Natural killer cell (primary cell): ENCODE results near the gene LETM1. TPM values are rescaled to one million over a fixed set of nuclear protein-coding genes. Genes with fewer than 3 reads are reported as not detected.
A peak's percentile ranks its signal among the peaks of the same experiment; 100 is the strongest.

ENCODE experiments used
- ATAC-seq, 3 donors: fragments of 150-1000 bp in 2 of 3; fragments of 200-7000 bp in 1 of 3; cut with Tn5 transposase; 1 replicate in 1 of 3; 2 replicates in 2 of 3; pipeline ENCODE4 v1.10.0; 2021; ENCODE audit warnings: mild to moderate bottlenecking in 2 of 3, moderate library complexity in 2 of 3
- DNase-seq, 2 donors: peaks; one replicate each; pipeline versions ENCODE4 v3.0.0 to v3.0.0-alpha.2; 2013 to 2021; ENCODE audit warnings: mixed read lengths in 1 of 2
- H3K27ac ChIP-seq: one replicate; pipeline ENCODE4 v1.5.1; 2013; ENCODE audit warnings: mild to moderate bottlenecking, low read length
- H3K27me3 ChIP-seq: one replicate; pipeline ENCODE4 v1.6.1; 2013; ENCODE audit warnings: low read length; ENCODE audit not compliant: control insufficient read depth, insufficient read depth
- H3K36me3 ChIP-seq: one replicate; pipeline ENCODE4 v1.6.1; 2013; ENCODE audit warnings: low read length; ENCODE audit not compliant: control insufficient read depth, insufficient read depth
- H3K4me1 ChIP-seq: one replicate; pipeline ENCODE4 v1.6.1; 2013; ENCODE audit warnings: low read length; ENCODE audit not compliant: control insufficient read depth, insufficient read depth
- H3K4me3 ChIP-seq: one replicate; pipeline ENCODE4 v1.5.1; 2013; ENCODE audit warnings: low read length
- H3K9me3 ChIP-seq: one replicate; pipeline ENCODE4 v1.6.1; 2013; ENCODE audit warnings: low read length; ENCODE audit not compliant: control insufficient read depth, insufficient read depth
- H3K27ac Mint-ChIP-seq, 2 donors: one replicate each; pipeline ENCODE4 v1.8.0; 2022; ENCODE audit warnings: mild to moderate bottlenecking in 2 of 2, mixed read lengths in 2 of 2, moderate library complexity in 1 of 2
- H3K27me3 Mint-ChIP-seq, 2 donors: one replicate each; pipeline ENCODE4 v1.8.0; 2022; ENCODE audit warnings: low read depth in 2 of 2, mixed read lengths in 2 of 2
- H3K36me3 Mint-ChIP-seq: one replicate; pipeline ENCODE4 v1.8.0; 2022; ENCODE audit warnings: mixed read lengths
- H3K4me1 Mint-ChIP-seq, 2 donors: one replicate each; pipeline ENCODE4 v1.8.0; 2022; ENCODE audit warnings: mixed read lengths in 2 of 2
- H3K4me3 Mint-ChIP-seq: one replicate; pipeline ENCODE4 v1.8.0; 2022; ENCODE audit warnings: mild to moderate bottlenecking, moderate library complexity, mixed read lengths
- H3K9me3 Mint-ChIP-seq, 2 donors: one replicate each; pipeline ENCODE4 v1.8.0; 2022; ENCODE audit warnings: mixed read lengths in 2 of 2
- CTCF ChIP-seq: fragments of 200-600 bp; IDR thresholded peaks from one replicate; pipeline ENCODE4 v1.8.0; 2022; ENCODE audit warnings: antibody characterized with exemption
- WGBS: methylation state at CpG from one replicate; pipeline ENCODE4 v1.1.7; 2013; ENCODE audit warnings: missing lambda C conversion rate; ENCODE audit not compliant: insufficient coverage; 5-methylcytosine and 5-hydroxymethylcytosine counted together
- intact Hi-C: fragments of 100-400 bp; cut with micrococcal nuclease; formaldehyde crosslinking; loops from one replicate; pipeline ENCODE4 v1.14.2; 2022
- total RNA-seq, 4 donors: library from RNA; stranded (reverse); fragments of 120-200 nt in 1 of 4; gene quantifications; one replicate each; pipeline versions ENCODE4 v1.2.3 to v1.2.4, GENCODE V29; 2013 to 2022

LETM1 gene
- total RNA-seq, 3 donors from 2014 or later (not counting 1 experiment from before 2014, with no cell fraction given), result 40.4 to 56.5 (median 55.7) TPM

- Histone ChIP-seq H3K4me1 (peaks cover 25% of the 10 kb centered on the region), H3K4me3 (peak overlapping the region; percentile 92), H3K27me3 (no peaks in the 10 kb centered on the region), H3K9me3 (no peaks in the 10 kb centered on the region), H3K27ac (peak overlapping the region; percentile 23), H3K36me3 (no peaks in the 10 kb centered on the region)
- no peak for TF ChIP-seq CTCF
- 36% methylated on average over 30 of the region's 32 CpGs for WGBS
- Mint-ChIP-seq H3K27ac (peak overlapping the region in 1 of 2 donors; percentile 67), H3K4me1 (peaks cover 24 to 36% of the 10 kb centered on the region in 2 donors), H3K36me3 (no peaks in the 10 kb centered on the region), H3K27me3 (no peaks in the 10 kb centered on the region), H3K4me3 (peak overlapping the region; percentile 81), H3K9me3 (no peaks in the 10 kb centered on the region)
- no peak for ATAC-seq
- intact Hi-C loops, result loop anchor here (1.0 to 5.0 kb wide), 3 partner anchors 14 to 135 kb away; partner anchors contain the start of genes NSD2, TACC3 and TMEM129
- peak in 1 of 2 donors; percentile 20 for DNase-seq
These were observed 1.2 kb upstream of the LETM1 start for GRCh38 chr4:1856943-1857699.

GRCh38 chr4:1855333-1856070 is 454 bp downstream of the LETM1 start:
- WGBS, result under 1% methylated on average over 92 of the region's 92 CpGs
- ATAC-seq (peak; percentile 4 to 40 (median 27)), DNase-seq (peak; percentile 26 to 35)
- no peaks in the 10 kb centered on the region for H3K9me3 Mint-ChIP-seq
- H3K4me1 Mint-ChIP-seq, result peaks cover 26 to 46% of the 10 kb centered on the region in 2 donors
- no peak for TF ChIP-seq CTCF
- H3K4me3 Mint-ChIP-seq, result peak overlapping the region; percentile 83
- H3K27me3 Mint-ChIP-seq, result no peaks in the 10 kb centered on the region
- peaks cover 20% of the 10 kb centered on the region for H3K4me1 ChIP-seq
- intact Hi-C loops, result loop anchor here (1.0 to 5.0 kb wide), 3 partner anchors 15 to 133 kb away; partner anchors contain the start of genes NSD2, TACC3 and TMEM129
- no peaks in the 10 kb centered on the region for H3K27me3 ChIP-seq
- H3K27ac Mint-ChIP-seq, result peak overlapping the region; percentile 74 to 77
- peak overlapping the region; percentile 31 for H3K27ac ChIP-seq
- no peaks in the 10 kb centered on the region for H3K9me3 ChIP-seq
- peak overlapping the region; percentile 29 for H3K4me3 ChIP-seq
- no peaks in the 10 kb centered on the region for H3K36me3 ChIP-seq
- no peaks in the 10 kb centered on the region for H3K36me3 Mint-ChIP-seq

- peaks cover 26 to 46% of the 10 kb centered on the region in 2 donors for H3K4me1 Mint-ChIP-seq
- H3K9me3 Mint-ChIP-seq, result no peaks in the 10 kb centered on the region
- no peaks in the 10 kb centered on the region for H3K36me3 Mint-ChIP-seq
- no peak for TF ChIP-seq CTCF
- intact Hi-C loops, result loop anchor here (5.0 kb wide), 1 partner anchor 132 kb away; the partner anchor contains the start of genes TACC3 and TMEM129
- H3K4me3 Mint-ChIP-seq, result peak overlapping the region; percentile 81
- Histone ChIP-seq H3K27me3 (no peaks in the 10 kb centered on the region), H3K4me1 (peaks cover 20% of the 10 kb centered on the region), H3K36me3 (no peaks in the 10 kb centered on the region), H3K9me3 (no peaks in the 10 kb centered on the region), H3K4me3 (no peak overlapping the region), H3K27ac (no peak overlapping the region)
- DNase-seq, result no peak
- H3K27ac Mint-ChIP-seq, result peak overlapping the region; percentile 74 to 77
- no peaks in the 10 kb centered on the region for H3K27me3 Mint-ChIP-seq
- no peak for ATAC-seq
- WGBS, result no CpG with 5 or more reads among the region's 1 CpG
These were observed 1.2 kb downstream of the LETM1 start for GRCh38 chr4:1854752-1855151.
